Activated naive CD4-positive, alpha-beta T cell treated with anti-CD3 and anti-CD28 coated beads for 36 hours (primary cell): ENCODE data around the gene TUBB. TPM values are rescaled to one million over a fixed set of nuclear protein-coding genes. Genes with fewer than 3 reads are reported as not detected.
"Not testable (repeated sequence)": the region's sequence is repeated elsewhere in the genome, so short reads cannot be mapped to it uniquely, and the experiment has no call there.

Source experiments
- CTCF ChIA-PET: fragments of 350-600 bp; sonication (Branson Sonifier 250); formaldehyde crosslinking; loops from one replicate; lab custom pipeline; 2021; ENCODE audit warnings: antibody characterized with exemption; lab: Charles Lee
- DNase-seq: peaks from one replicate; pipeline ENCODE4 v3.0.0-alpha.2; 2020
- H3K27ac Mint-ChIP-seq: one replicate; pipeline ENCODE4 v1.8.0; 2021; ENCODE audit warnings: mild to moderate bottlenecking, mixed read lengths
- H3K27me3 Mint-ChIP-seq: one replicate; pipeline ENCODE4 v1.8.0; 2021; ENCODE audit warnings: low read depth, mixed read lengths
- H3K36me3 Mint-ChIP-seq: one replicate; pipeline ENCODE4 v1.8.0; 2021; ENCODE audit warnings: low read depth, mixed read lengths
- H3K4me1 Mint-ChIP-seq: one replicate; pipeline ENCODE4 v1.8.0; 2021; ENCODE audit warnings: low read depth, mixed read lengths
- H3K4me3 Mint-ChIP-seq: one replicate; pipeline ENCODE4 v1.8.0; 2021; ENCODE audit warnings: mild to moderate bottlenecking, moderate library complexity, mixed read lengths
- H3K9me3 Mint-ChIP-seq: one replicate; pipeline ENCODE4 v1.8.0; 2021; ENCODE audit warnings: mixed read lengths
- intact Hi-C: fragments of 100-400 bp; cut with micrococcal nuclease; formaldehyde crosslinking; loops from one replicate; pipeline ENCODE4 v1.15.1; 2023
- total RNA-seq, 2 experiments: library from RNA; stranded (reverse); gene quantifications; one replicate each; pipeline ENCODE4 v1.2.3, GENCODE V29; 2021

Gene TUBB
- total RNA-seq, 2 experiments from 2014 or later = 1,781 to 1,838 TPM

- H3K27ac Mint-ChIP-seq = no peak overlapping the region
- no peak for DNase-seq
- H3K9me3 Mint-ChIP-seq = no peaks in the 10 kb centered on the region
- CTCF ChIA-PET = interaction anchor here (1.0 to 1.4 kb wide), 5 partner anchors 11 to 81 kb away, joined by 3 to 4 read pairs (median 3); no protein-coding TSS in a partner anchor
- no peaks in the 10 kb centered on the region for H3K27me3 Mint-ChIP-seq
- intact Hi-C loops = no loop called here
- peaks cover 13% of the 10 kb centered on the region for H3K36me3 Mint-ChIP-seq
- H3K4me1 Mint-ChIP-seq = peaks cover 26% of the 10 kb centered on the region
- no peak overlapping the region for H3K4me3 Mint-ChIP-seq
Observed at GRCh38 chr6:30747300-30747687, 27.1 kb downstream of the TUBB start.

GRCh38 chr6:30747902-30748769, 28.0 kb downstream of the TUBB start:
- intact Hi-C loops = no loop called here
- no peaks in the 10 kb centered on the region for H3K27me3 Mint-ChIP-seq
- no peak overlapping the region for H3K27ac Mint-ChIP-seq
- peaks cover 10% of the 10 kb centered on the region for H3K36me3 Mint-ChIP-seq
- CTCF ChIA-PET = interaction anchor here (1.2 to 1.4 kb wide), 2 partner anchors 62 to 80 kb away, joined by 3 to 4 read pairs; no protein-coding TSS in a partner anchor
- no peak for DNase-seq
- H3K4me1 Mint-ChIP-seq = peaks cover 30% of the 10 kb centered on the region
- no peaks in the 10 kb centered on the region for H3K9me3 Mint-ChIP-seq
- no peak overlapping the region for H3K4me3 Mint-ChIP-seq

- no peak overlapping the region for H3K4me3 Mint-ChIP-seq
- H3K27ac Mint-ChIP-seq = no peak overlapping the region
- CTCF ChIA-PET = no interaction called here
- no peak for DNase-seq
- H3K4me1 Mint-ChIP-seq = peaks cover 30% of the 10 kb centered on the region
- no peaks in the 10 kb centered on the region for H3K27me3 Mint-ChIP-seq
- intact Hi-C loops = no loop called here
- H3K36me3 Mint-ChIP-seq = peaks cover 1% of the 10 kb centered on the region
- no peaks in the 10 kb centered on the region for H3K9me3 Mint-ChIP-seq
Observed at GRCh38 chr6:30748851-30749540, 28.8 kb downstream of the TUBB start.

DNA sequence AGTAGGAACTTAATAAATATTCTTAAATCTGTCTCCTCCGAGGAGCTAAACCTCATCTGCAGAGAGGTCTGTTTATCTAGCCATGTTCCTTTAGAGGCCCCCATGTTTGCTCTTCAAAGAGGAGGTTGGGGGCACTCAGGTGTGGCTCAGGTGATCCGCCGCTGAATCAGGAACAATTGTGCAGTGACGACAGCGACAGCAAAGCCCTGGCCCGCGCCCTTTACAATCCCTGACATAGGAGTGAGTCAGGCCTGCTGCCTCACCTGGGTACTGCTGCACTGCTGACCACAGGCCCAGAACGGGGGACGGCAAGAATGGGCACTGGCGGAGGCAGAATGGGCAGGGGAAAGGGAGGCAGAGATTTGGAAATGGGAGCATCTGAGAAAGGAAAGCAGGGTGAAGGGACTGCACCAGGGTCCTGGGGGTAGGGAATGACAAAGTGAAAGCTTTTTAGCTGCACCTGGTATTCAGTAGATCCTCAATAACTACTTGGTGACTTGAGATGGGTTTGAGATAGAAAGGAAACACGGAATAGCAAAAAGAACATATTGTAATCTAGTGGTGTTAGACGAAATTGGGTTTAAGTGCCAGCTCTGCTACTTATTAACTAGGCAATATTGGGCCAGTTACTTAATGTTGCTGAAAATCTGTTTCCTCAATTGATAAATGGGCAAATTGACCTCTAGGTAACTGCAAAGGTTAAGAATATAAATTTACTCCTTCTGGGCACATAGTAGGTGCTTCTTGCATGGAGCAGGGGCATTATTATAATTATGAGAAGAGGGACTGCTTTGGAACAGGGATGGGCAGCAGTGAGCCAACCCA, 29.6 kb downstream of the TUBB start:
- no peak overlapping the region for H3K4me3 Mint-ChIP-seq
- no peaks in the 10 kb centered on the region for H3K36me3 Mint-ChIP-seq
- no peaks in the 10 kb centered on the region for H3K9me3 Mint-ChIP-seq
- no peaks in the 10 kb centered on the region for H3K27me3 Mint-ChIP-seq
- H3K4me1 Mint-ChIP-seq = peaks cover 27% of the 10 kb centered on the region
- CTCF ChIA-PET = interaction anchor here (0.7 to 0.8 kb wide), 2 partner anchors 44 to 72 kb away, joined by 4 to 7 read pairs; no protein-coding TSS in a partner anchor
- intact Hi-C loops = no loop called here
- DNase-seq = no peak
- H3K27ac Mint-ChIP-seq = no peak overlapping the region

DNA sequence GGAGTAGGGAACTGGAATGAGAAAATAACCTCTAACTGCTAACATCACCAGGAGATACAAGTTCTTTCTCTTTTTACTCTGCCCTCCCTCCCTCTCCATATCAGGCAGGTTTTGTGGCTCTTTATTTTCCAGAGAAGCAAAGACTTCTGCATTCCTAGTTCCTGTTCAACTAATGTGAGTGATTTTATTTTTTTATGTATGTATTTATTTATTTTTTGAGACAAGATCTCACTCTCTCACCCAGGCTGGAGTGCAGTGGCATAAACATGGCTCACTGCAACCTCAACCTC, 30.2 kb downstream of the TUBB start:
- H3K27ac Mint-ChIP-seq = no peak overlapping the region
- intact Hi-C loops = no loop called here
- no peaks in the 10 kb centered on the region for H3K27me3 Mint-ChIP-seq
- CTCF ChIA-PET = interaction anchor here (0.7 to 1.3 kb wide), 3 partner anchors 43 to 79 kb away, joined by 3 to 7 read pairs (median 4); no protein-coding TSS in a partner anchor
- peaks cover 22% of the 10 kb centered on the region for H3K4me1 Mint-ChIP-seq
- H3K36me3 Mint-ChIP-seq = no peaks in the 10 kb centered on the region
- no peak for DNase-seq
- no peak overlapping the region for H3K4me3 Mint-ChIP-seq
- no peaks in the 10 kb centered on the region for H3K9me3 Mint-ChIP-seq

GRCh38 chr6:30752157-30752927, 32.2 kb downstream of the TUBB start:
- no peaks in the 10 kb centered on the region for H3K27me3 Mint-ChIP-seq
- no peak overlapping the region for H3K27ac Mint-ChIP-seq

DNA sequence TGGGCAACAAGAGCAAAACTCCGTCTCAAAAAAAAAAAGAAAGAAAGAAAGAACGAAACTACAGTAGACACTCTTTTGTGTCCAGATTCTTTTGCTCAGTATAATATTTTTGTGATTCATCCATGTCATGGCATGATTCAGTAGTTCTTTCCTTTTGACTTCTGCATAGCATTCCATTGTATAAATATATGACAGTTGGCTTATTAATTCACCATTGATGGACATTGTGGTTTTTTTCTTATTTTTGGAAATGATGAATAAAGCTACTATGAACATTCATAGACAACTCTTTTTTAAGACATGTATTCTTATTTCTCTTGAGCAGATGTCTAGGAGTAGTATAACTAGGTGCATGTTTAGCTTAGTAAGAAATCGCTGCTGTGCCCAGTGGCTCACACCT, 34.5 kb downstream of the TUBB start:
- intact Hi-C loops = no loop called here
- Mint-ChIP-seq H3K27me3 (no peaks in the 10 kb centered on the region), H3K4me1 (peaks cover 11% of the 10 kb centered on the region), H3K36me3 (no peaks in the 10 kb centered on the region), H3K9me3 (no peaks in the 10 kb centered on the region), H3K4me3 (no peak overlapping the region), H3K27ac (no peak overlapping the region)
- CTCF ChIA-PET = no interaction called here
- no peak for DNase-seq

More at GRCh38 chr6:30752157-30752927, 32.2 kb downstream of the TUBB start:
- H3K9me3 Mint-ChIP-seq = no peaks in the 10 kb centered on the region
- H3K36me3 Mint-ChIP-seq = no peaks in the 10 kb centered on the region
- intact Hi-C loops = no loop called here
- DNase-seq = no peak
- H3K4me1 Mint-ChIP-seq = peaks cover 17% of the 10 kb centered on the region
- CTCF ChIA-PET = interaction anchor here (0.6 kb wide), 1 partner anchor 48 kb away, joined by 3 read pairs; no protein-coding TSS in a partner anchor
- no peak overlapping the region for H3K4me3 Mint-ChIP-seq

DNA sequence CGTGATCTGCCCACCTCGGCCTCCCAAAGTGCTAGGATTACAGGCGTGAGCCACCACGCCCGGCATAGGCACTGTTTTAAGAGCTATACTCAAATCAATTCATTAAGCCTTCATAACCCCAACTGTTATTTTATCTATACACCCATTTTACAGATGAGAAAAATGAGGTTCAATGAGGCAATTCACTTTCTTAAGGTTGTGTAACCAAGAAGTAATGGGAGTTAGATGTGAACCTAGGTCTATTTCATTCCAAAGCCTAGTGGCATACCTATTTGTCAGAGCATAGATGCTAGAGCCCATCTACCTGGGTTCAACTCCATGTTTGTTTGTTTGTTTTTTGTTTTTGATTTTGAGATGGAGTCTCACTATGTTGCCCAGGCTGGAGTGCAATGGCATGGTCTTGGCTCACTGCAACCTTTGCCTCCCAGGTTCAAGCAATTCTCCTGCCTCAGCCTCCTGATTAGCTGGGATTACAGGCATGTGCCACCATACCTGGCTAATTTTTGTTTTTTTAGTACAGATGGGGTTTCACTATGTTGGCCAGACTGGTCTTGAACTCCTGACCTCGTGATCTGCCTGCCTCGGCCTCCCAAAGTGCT, 36.4 kb downstream of the TUBB start:
- intact Hi-C loops, H3K27ac Mint-ChIP-seq, CTCF ChIA-PET, H3K36me3 Mint-ChIP-seq, H3K27me3 Mint-ChIP-seq, H3K9me3 Mint-ChIP-seq, DNase-seq, H3K4me3 Mint-ChIP-seq: not testable (repeated sequence)
- peaks cover 16% of the 10 kb centered on the region for H3K4me1 Mint-ChIP-seq

GRCh38 chr6:30757261-30757904, 37.2 kb downstream of the TUBB start:
- intact Hi-C loops = no loop called here
- Mint-ChIP-seq H3K27ac (no peak overlapping the region), H3K4me3 (no peak overlapping the region), H3K36me3 (no peaks in the 10 kb centered on the region), H3K9me3 (no peaks in the 10 kb centered on the region), H3K4me1 (peaks cover 22% of the 10 kb centered on the region), H3K27me3 (no peaks in the 10 kb centered on the region)
- CTCF ChIA-PET = interaction anchor here (0.8 kb wide), 1 partner anchor 72 kb away, joined by 3 read pairs; no protein-coding TSS in a partner anchor
- no peak for DNase-seq

- no peak overlapping the region for H3K4me3 Mint-ChIP-seq
- no peak overlapping the region for H3K27ac Mint-ChIP-seq
- intact Hi-C loops = no loop called here
- CTCF ChIA-PET = interaction anchor here (0.8 to 1.2 kb wide), 4 partner anchors 13 to 117 kb away, joined by 3 to 4 read pairs (median 3); no protein-coding TSS in a partner anchor
- no peaks in the 10 kb centered on the region for H3K36me3 Mint-ChIP-seq
- H3K27me3 Mint-ChIP-seq = no peaks in the 10 kb centered on the region
- H3K9me3 Mint-ChIP-seq = no peaks in the 10 kb centered on the region
- no peak for DNase-seq
- peaks cover 35% of the 10 kb centered on the region for H3K4me1 Mint-ChIP-seq
Observed at GRCh38 chr6:30759575-30760239, 39.6 kb downstream of the TUBB start.
